Forelimb muscle (tissue), 1 donor: Measurements from ENCODE around the gene IFNGR1. TPM values are rescaled to one million over a fixed set of nuclear protein-coding genes. Genes with fewer than 3 reads are reported as not detected.
"Not testable (repeated sequence)": the region's sequence is repeated elsewhere in the genome, so short reads cannot be mapped to it uniquely, and the experiment has no call there.

Experiments used
- DNase-seq: peaks from one replicate; pipeline ENCODE4 v3.0.0-alpha.2; 2013; ENCODE audit warnings: low read depth
- polyA plus RNA-seq: library from polyadenylated mRNA; unstranded; fragments of 120-200 nt; gene quantifications from one replicate; pipeline ENCODE4 v1.2.1, GENCODE V29; 2013; ENCODE audit not compliant: insufficient read length

The IFNGR1 gene
- polyA plus RNA-seq, 1 donor = 41.5 TPM

GRCh38 chr6:137236581-137237355, 17.6 kb upstream of the IFNGR1 start:
- DNase-seq = no peak

- no peak for DNase-seq
These were observed 16.5 kb upstream of the IFNGR1 start for GRCh38 chr6:137235686-137236085.

GRCh38 chr6:137233911-137234863, 15.0 kb upstream of the IFNGR1 start:
- peak; percentile 71 for DNase-seq

GRCh38 chr6:137231895-137232294, 12.7 kb upstream of the IFNGR1 start:
- no peak for DNase-seq

- DNase-seq = no peak
These were observed 11.9 kb upstream of the IFNGR1 start for GRCh38 chr6:137230956-137231555.

- DNase-seq = no peak
These were observed 11.4 kb upstream of the IFNGR1 start for GRCh38 chr6:137230547-137230946.

- no peak for DNase-seq
These were observed 10.0 kb upstream of the IFNGR1 start for GRCh38 chr6:137229075-137229759.

GRCh38 chr6:137227871-137228302, 8.7 kb upstream of the IFNGR1 start:
- DNase-seq = no peak

- no peak for DNase-seq
These were observed 7.5 kb upstream of the IFNGR1 start for GRCh38 chr6:137226697-137227096.

GRCh38 chr6:137224799-137225198, 5.6 kb upstream of the IFNGR1 start:
- no peak for DNase-seq

GRCh38 chr6:137223370-137224131, 4.4 kb upstream of the IFNGR1 start:
- DNase-seq = no peak

- DNase-seq = no peak
These were observed 3.2 kb upstream of the IFNGR1 start for GRCh38 chr6:137222381-137222780.

- DNase-seq = no peak
These were observed 573 bp upstream of the IFNGR1 start for GRCh38 chr6:137219664-137220252.

GRCh38 chr6:137218473-137218916, 690 bp downstream of the IFNGR1 start:
- no peak for DNase-seq

- DNase-seq = no peak
These were observed 1.2 kb downstream of the IFNGR1 start for GRCh38 chr6:137217801-137218472.

GRCh38 chr6:137216875-137217553, 2.2 kb downstream of the IFNGR1 start:
- DNase-seq = no peak

GRCh38 chr6:137216106-137216505, 3.1 kb downstream of the IFNGR1 start:
- DNase-seq = no peak

GRCh38 chr6:137215630-137216029, 3.6 kb downstream of the IFNGR1 start:
- not testable (repeated sequence) for DNase-seq

GRCh38 chr6:137214931-137215330, 4.3 kb downstream of the IFNGR1 start:
- DNase-seq = no peak
